Liver (tissue), 9 donors: ENCODE results near the gene CSNK1D. TPM values are rescaled to one million over a fixed set of nuclear protein-coding genes. Genes with fewer than 3 reads are reported as not detected.

Source experiments
- DNase-seq: peaks from one replicate; pipeline ENCODE4 v3.0.0-alpha.2; 2017; ENCODE audit warnings: low spot score
- H3K27ac ChIP-seq, 2 donors: one replicate each; pipeline ENCODE4 v1.7.0; 2013; ENCODE audit warnings: inconsistent platforms in 2 of 2, low read length in 2 of 2, control low read depth in 1 of 2, low read depth in 1 of 2, mild to moderate bottlenecking in 1 of 2
- H3K27me3 ChIP-seq, 4 donors: one replicate each; pipeline versions ENCODE4 v1.6.1 to v1.7.0; 2013; ENCODE audit warnings: low read length in 3 of 4, inconsistent platforms in 1 of 4, mild to moderate bottlenecking in 1 of 4, moderate library complexity in 1 of 4; ENCODE audit not compliant: control insufficient read depth in 4 of 4, insufficient read depth in 4 of 4
- H3K36me3 ChIP-seq, 4 donors: one replicate each; pipeline versions ENCODE4 v1.6.1 to v1.7.0; 2013; ENCODE audit warnings: low read length in 3 of 4, mild to moderate bottlenecking in 3 of 4, low read depth in 1 of 4, moderate library complexity in 1 of 4; ENCODE audit not compliant: control insufficient read depth in 4 of 4, insufficient read depth in 3 of 4
- H3K4me1 ChIP-seq, 4 donors: one replicate each; pipeline versions ENCODE4 v1.6.1 to v1.7.0; 2013; ENCODE audit warnings: low read length in 3 of 4, mild to moderate bottlenecking in 3 of 4, moderate library complexity in 1 of 4; ENCODE audit not compliant: control insufficient read depth in 4 of 4, insufficient read depth in 4 of 4
- H3K4me3 ChIP-seq, 3 donors: one replicate each; pipeline versions ENCODE4 v1.6.1 to v1.7.0; 2013; ENCODE audit warnings: low read length in 3 of 3, control low read depth in 1 of 3, low read depth in 1 of 3, mild to moderate bottlenecking in 1 of 3
- H3K9ac ChIP-seq, 2 donors: one replicate each; pipeline ENCODE4 v1.7.0; 2013; ENCODE audit warnings: low read length in 2 of 2, mild to moderate bottlenecking in 2 of 2, moderate library complexity in 2 of 2, control low read depth in 1 of 2, low read depth in 1 of 2
- H3K9me3 ChIP-seq, 4 donors: one replicate each; pipeline versions ENCODE4 v1.6.1 to v1.7.0; 2013; ENCODE audit warnings: low read length in 3 of 4; ENCODE audit not compliant: control insufficient read depth in 4 of 4
- ATF3 ChIP-seq: IDR thresholded peaks from 2 replicates; pipeline ENCODE4 v1.6.1; 2016; ENCODE audit warnings: antibody characterized with exemption
- CTCF ChIP-seq: fragments of 150-350 bp; IDR thresholded peaks from 2 replicates; pipeline ENCODE4 v1.5.1; 2017; ENCODE audit warnings: improper control_type of control experiment, low read depth, low read length; ENCODE audit not compliant: missing input control
- EGR1 ChIP-seq, 2 donors: IDR thresholded peaks; 2 replicates each; pipeline ENCODE4 v1.6.1; 2016 to 2018; ENCODE audit warnings: antibody characterized with exemption in 2 of 2, low read depth in 2 of 2
- HNF4A ChIP-seq, 2 donors: conservative IDR thresholded peaks; 2 replicates each; pipeline ENCODE4 v1.6.1; 2016; ENCODE audit warnings: antibody characterized with exemption in 2 of 2, mild to moderate bottlenecking in 2 of 2
- JUND ChIP-seq, 2 donors: IDR thresholded peaks; 2 replicates each; pipeline ENCODE4 v1.6.1; 2016; ENCODE audit warnings: antibody characterized with exemption in 2 of 2
- MAX ChIP-seq: IDR thresholded peaks from 2 replicates; pipeline ENCODE4 v1.6.1; 2016; ENCODE audit warnings: antibody characterized with exemption
- RAD21 ChIP-seq, 2 donors: IDR thresholded peaks; 2 replicates each; pipeline ENCODE4 v1.6.1; 2016; ENCODE audit warnings: antibody characterized with exemption in 2 of 2, mild to moderate bottlenecking in 2 of 2
- REST ChIP-seq: IDR thresholded peaks from 2 replicates; pipeline ENCODE4 v1.6.1; 2016; ENCODE audit warnings: antibody characterized with exemption, mild to moderate bottlenecking
- RXRA ChIP-seq, 2 donors: IDR thresholded peaks; 2 replicates each; pipeline ENCODE4 v1.6.1; 2017 to 2018; ENCODE audit warnings: antibody characterized with exemption in 2 of 2, mild to moderate bottlenecking in 1 of 2
- ZBTB33 ChIP-seq: IDR thresholded peaks from 2 replicates; pipeline ENCODE4 v1.6.1; 2016; ENCODE audit warnings: antibody characterized with exemption
- WGBS: extraction: QIAGEN DNeasy Blood & Tissue Kit; methylation state at CpG from one replicate; pipeline ENCODE4 v1.1.7; 2013; 5-methylcytosine and 5-hydroxymethylcytosine counted together
- polyA plus RNA-seq, 2 donors: library from polyadenylated mRNA; stranded (reverse) in 1 of 2; unstranded in 1 of 2; fragments of 200-250 nt in 1 of 2; fragments of >200 nt in 1 of 2; fragmentation: Nextera tagmentation in 1 of 2; extraction: Ambion mirVana in 1 of 2; gene quantifications; one replicate each; pipeline versions ENCODE4 v1.2.1 to v1.2.3, GENCODE V29; 2013 to 2015
- total RNA-seq, 2 donors: library from RNA; depleted of rRNA; stranded (reverse); fragments of >200 nt; gene quantifications; one replicate each; pipeline ENCODE4 v1.2.3, GENCODE V29; 2014
- donor health status: healthy.
- donor health status: healthy.
- donor health status: healthy.
- donor health status: healthy.
- donor health status: healthy.

CSNK1D gene
- total and polyA plus RNA-seq, 4 donors: 22.0 to 49.0 (median 34.2) TPM

GRCh38 chr17:82234211-82235055, 39.1 kb downstream of the CSNK1D start:
- H3K4me1 ChIP-seq: peaks cover 11 to 44% (median 27%) of the 10 kb centered on the region in 4 donors
- no peak overlapping the region for H3K4me3 ChIP-seq
- no peak overlapping the region for H3K27ac ChIP-seq
- no peaks in the 10 kb centered on the region for H3K9me3 ChIP-seq
- no peak for DNase-seq
- TF ChIP-seq RXRA (IDR thresholded peaks at IDR 0.05) (no peak), HNF4A (conservative IDR thresholded peaks at IDR 0.05) (no peak), REST (no peak), MAX (no peak), ATF3 (no peak), ZBTB33 (no peak), EGR1 (IDR thresholded peaks at IDR 0.05; ENCODE audit: low read depth in 2 of 2) (no peak), CTCF (no peak), JUND (IDR thresholded peaks at IDR 0.05) (no peak)
- H3K9ac ChIP-seq: no peak overlapping the region
- H3K27me3 ChIP-seq: no peaks in the 10 kb centered on the region
- H3K36me3 ChIP-seq: peaks cover 0 to 1% (median 0%) of the 10 kb centered on the region in 4 donors
- 85% methylated on average over 26 of the region's 26 CpGs for whole genome bisulfite sequencing

- DNase-seq: no peak
- H3K27ac ChIP-seq: no peak overlapping the region
These were observed 40.4 kb downstream of the CSNK1D start for GRCh38 chr17:82232876-82233785.

More at GRCh38 chr17:82232876-82233785, 40.4 kb downstream of the CSNK1D start:
- Histone ChIP-seq H3K9me3 (no peaks in the 10 kb centered on the region), H3K4me3 (no peak overlapping the region), H3K27me3 (no peaks in the 10 kb centered on the region), H3K9ac (no peak overlapping the region), H3K4me1 (peaks cover 8 to 35% (median 19%) of the 10 kb centered on the region in 4 donors), H3K36me3 (no peaks in the 10 kb centered on the region)
- TF ChIP-seq RAD21 (IDR thresholded peaks at IDR 0.05): no peak
- no peak for TF ChIP-seq JUND (IDR thresholded peaks at IDR 0.05)
- peak in 1 of 2 donors; percentile 42 for TF ChIP-seq RXRA (IDR thresholded peaks at IDR 0.05)
- WGBS: 83% methylated on average over 21 of the region's 21 CpGs
